OCI-M2 (cell line): Measurements from ENCODE around the gene RRAS2.
"Not testable (repeated sequence)": the region's sequence is repeated elsewhere in the genome, so short reads cannot be mapped to it uniquely, and the experiment has no call there.

Experiments
- DNase-seq: peaks from one replicate; lab custom pipeline; 2025; ENCODE audit not compliant: unreplicated experiment; lab: John Stamatoyannopoulos, UW

The RRAS2 gene

GRCh38 chr11:14259878-14260277 is 99.1 kb downstream of the RRAS2 start:
- DNase-seq: no peak

DNA sequence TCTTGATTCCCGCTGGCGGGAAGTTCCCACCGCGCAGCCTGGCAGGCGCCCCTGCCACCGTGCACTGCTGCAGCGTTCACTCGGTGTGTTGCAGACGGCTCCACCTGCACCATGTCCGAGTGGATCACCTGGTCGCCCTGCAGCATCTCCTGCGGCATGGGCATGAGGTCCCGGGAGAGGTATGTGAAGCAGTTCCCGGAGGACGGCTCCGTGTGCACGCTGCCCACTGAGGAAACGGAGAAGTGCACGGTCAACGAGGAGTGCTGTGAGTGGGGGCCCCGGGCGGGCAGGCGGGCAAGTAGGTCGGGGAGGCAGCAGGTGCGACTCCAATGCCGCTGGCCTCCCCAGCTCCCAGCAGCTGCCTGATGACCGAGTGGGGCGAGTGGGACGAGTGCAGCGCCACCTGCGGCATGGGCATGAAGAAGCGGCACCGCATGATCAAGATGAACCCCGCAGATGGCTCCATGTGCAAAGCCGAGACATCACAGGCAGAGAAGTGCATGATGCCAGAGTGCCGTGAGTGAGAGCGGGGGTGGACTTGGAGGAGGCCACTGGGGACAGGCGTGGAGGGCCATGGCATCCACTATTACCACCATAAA is 99.7 kb downstream of the RRAS2 start:
- no peak for DNase-seq

- no peak for DNase-seq
Observed at GRCh38 chr11:14258221-14258935, 100.6 kb downstream of the RRAS2 start.

DNA sequence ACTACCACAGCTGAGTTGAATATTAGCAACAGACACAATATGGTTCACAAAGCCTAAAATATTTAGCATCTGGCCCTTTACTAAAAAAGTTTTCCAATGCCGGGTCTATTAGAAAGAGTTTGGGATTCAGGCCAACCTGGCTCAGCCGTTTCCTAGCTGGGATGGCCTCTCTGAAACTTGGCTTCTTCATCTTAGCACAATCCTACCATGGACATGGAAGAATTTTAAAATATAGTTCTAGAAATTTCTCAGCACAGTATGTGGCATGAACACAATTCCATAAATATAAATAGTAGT is 103.8 kb downstream of the RRAS2 start:
- no peak for DNase-seq

DNA sequence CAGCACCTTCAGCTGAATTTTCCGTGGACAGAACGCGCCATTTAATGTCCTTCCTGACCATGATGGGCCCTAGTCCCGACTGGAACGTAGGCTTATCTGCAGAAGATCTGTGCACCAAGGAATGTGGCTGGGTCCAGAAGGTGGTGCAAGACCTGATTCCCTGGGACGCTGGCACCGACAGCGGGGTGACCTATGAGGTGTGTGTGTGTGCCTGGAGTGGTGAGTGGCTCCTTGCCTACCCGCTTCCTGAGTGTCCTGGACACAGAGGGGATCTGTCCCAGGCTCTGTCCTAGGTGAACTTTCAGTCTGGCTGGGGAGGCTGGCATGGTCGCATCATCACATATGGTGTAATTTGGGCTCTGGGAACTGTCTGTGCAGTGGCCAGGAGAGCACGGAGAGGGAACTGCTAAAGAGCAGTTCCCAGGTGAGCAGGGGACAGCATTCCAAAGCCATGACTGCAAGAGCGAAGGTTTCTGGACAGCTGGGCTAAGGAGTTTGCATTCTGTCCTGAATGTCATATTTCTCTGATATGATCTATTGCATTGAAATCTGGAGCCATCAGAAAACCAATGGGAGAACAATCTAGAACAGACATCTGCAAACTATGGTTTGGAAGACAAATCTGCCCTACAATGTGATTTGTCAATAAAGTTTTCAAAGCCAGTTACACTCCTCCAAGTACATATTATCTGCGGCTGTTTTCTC is 104.3 kb downstream of the RRAS2 start:
- no peak for DNase-seq

- no peak for DNase-seq
Observed at GRCh38 chr11:14253840-14254239, 105.1 kb downstream of the RRAS2 start.

- no peak for DNase-seq
Observed at GRCh38 chr11:14253421-14253820, 105.6 kb downstream of the RRAS2 start.

- DNase-seq: not testable (repeated sequence)
Observed at GRCh38 chr11:14252501-14252900, 106.5 kb downstream of the RRAS2 start.

DNA sequence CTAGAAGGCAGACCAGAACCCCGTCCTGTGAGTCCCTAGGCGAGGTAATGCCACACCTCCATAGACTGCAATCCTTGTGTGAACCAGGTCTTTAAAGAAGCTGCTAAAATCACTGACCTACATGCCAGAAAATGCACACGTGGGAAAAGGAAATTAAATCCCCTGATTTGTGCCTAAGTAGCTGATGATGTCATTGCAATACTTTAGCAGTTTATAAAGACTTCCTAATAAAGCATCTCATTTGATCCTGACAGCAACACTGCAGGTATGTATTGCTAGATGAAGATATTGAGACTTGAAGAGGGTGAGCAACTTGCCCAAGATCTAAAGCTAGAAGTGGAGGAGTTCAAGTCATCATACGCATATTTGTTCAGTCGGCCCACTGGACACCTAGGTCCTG is 107.2 kb downstream of the RRAS2 start:
- no peak for DNase-seq

DNA sequence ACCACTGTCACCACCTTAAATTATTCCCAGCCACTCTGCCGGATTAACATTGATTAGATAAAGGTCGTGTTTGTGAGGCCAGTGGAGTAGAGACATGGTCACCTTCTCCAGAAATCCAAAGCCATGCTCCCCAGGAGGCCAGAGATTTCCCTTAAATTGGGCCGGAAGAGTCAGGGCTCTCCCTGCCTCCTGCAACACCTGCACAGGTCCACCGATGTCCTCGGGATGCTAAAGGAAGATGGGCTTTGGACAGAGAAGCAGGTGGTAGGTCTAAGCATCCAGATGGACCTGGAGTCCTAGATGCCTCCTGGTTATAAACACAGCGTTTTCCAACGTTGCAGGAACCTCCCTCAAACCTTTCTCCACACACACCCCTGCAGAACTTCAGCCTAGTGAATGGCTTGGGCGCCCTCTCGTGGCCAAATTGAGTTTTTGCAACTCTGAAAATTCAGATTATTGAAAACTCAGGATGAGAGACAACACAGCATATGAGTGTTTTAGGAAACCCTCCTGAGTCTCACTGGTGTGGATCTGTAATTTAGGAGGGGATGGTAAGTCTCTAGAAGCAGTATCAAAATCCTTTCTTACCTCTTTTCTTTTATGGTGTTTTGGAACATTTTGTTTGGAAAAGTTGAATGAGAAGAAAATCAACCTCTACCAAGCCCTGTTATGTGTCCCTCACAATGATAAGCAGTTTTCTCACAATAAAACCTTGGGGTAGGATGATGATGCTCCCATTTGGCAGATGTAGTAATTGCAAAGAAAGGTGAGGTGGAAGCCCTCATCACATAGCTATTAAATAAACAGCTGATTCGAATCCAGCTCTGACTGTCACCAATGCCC is 109.6 kb downstream of the RRAS2 start:
- DNase-seq: no peak

DNA sequence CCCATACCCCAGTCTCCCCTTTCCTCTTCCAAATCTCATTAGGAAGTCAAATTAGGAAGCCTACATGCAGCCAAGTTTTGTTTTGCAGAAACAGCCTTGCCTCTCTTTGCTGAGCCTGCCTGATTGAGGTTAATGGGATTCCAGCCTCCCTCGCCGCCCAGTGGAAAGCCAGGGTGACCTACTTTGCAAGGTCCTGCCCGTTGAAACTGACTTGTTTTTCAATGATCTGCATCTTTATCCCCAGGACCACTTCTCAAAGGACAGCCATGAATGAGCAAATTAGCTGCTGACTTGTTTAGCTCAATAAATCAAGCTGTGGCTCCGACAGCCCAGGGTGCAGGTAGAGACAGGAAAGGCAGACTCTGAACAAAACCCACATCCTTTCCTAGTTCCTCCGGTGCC is 110.4 kb downstream of the RRAS2 start:
- no peak for DNase-seq

DNA sequence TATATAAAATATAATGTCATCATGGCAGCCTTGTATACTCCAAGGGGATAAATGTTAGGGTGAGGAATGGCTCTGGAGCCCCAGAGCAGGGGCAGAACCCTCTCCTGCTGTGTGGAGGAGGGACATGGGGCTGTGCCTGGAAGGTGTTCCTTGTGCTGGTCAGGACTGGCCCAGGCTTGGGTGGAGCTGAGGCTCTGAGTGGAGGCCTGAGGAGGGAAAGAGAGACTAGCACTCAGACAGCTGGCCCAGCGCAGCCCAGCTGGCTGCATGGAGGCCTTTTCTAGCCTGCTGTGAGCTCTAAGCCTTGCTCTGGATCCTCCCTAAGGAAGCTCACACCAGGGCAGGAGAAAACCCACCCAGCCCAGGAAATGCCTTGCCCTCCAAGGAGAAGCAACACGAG is 113.5 kb downstream of the RRAS2 start:
- DNase-seq: no peak

- no peak for DNase-seq
Observed at GRCh38 chr11:14244926-14245325, 114.1 kb downstream of the RRAS2 start.

DNA sequence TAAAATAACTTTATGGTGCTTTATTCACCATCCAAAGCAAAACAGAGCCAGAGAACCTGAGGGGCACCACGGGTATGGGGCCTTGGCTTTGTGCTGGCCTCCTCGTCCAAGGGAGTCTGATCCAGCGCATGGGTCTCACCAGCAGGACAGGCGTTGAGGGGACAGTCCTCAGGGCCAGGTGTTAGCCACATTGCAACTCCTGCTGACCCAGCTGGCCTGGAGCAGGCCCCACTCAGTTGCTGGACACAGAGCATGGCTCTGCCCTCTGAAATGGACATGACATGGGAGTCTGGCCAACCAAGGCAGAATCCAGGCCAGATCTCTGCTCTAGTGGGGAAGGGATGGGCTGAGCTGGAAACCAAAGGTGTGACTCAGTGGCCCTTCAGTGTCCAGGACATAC is 116.2 kb downstream of the RRAS2 start:
- no peak for DNase-seq

DNA sequence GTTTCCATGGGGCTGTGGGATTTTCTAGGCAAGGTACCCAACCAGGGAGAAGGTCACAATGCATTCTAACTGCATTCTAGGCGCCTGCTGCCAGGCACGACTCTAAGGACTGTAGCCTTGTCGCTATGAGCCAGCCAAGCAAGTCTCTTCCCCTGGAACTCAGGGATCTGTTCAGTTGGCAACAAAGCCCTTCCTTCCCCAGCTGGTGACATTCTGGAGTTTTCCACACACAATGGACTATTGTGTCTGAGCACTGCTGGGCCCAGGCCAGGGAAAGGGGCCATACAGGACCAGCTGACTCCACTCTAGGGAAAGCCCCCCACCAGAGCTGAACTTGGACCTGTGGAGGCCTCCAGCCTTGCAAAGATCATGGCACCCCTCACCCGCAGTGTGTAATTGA is 116.8 kb downstream of the RRAS2 start:
- no peak for DNase-seq

- no peak for DNase-seq
Observed at GRCh38 chr11:14240951-14241350, 118.0 kb downstream of the RRAS2 start.

- no peak for DNase-seq
Observed at GRCh38 chr11:14240221-14240620, 118.8 kb downstream of the RRAS2 start.

- no peak for DNase-seq
Observed at GRCh38 chr11:14237444-14237961, 121.5 kb downstream of the RRAS2 start.

- DNase-seq: no peak
Observed at GRCh38 chr11:14235701-14236100, 123.3 kb downstream of the RRAS2 start.

DNA sequence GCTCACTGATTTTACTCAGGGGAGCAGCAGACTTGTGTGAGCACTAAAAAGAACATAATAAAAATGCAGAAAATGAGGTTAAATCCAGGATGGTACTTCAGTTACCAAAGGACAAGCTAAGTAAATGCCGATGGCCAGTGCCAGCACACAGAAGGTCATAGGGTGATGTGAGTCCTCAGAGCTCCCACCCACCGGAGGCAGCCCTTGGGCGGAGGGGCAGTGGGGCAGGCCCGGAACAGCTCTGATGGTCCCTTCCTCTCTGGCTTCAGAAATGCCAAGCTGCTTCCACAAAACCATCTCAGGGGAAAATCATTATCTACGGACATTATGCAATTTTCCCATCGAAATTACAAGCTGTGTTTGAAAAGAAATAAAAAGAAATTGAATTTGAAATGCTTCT is 124.5 kb downstream of the RRAS2 start:
- DNase-seq: no peak

DNA sequence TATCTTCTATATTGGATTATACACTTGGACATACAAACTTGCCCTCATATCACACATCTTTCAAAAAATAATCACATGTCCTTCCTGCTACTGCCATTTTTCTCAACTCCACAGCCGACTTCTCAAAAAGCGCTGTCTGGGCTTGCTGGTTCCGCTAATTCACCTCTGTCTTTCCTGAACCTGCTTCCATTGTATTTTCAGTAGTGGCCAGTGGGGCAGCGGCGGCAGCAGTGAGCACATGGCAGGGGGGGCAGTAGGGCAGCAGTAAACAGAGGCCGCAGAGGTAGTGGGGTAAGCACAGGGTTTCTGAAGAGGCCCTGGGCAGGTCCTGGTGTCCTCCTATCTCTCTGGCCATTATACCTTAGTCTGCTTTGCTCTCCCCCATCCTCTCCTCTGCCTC is 126.3 kb downstream of the RRAS2 start:
- DNase-seq: no peak
